HEK293T (cell line): Measurements from ENCODE around the gene SNAI3.

Experiments used
- BHLHE40 ChIP-seq: fragments of 450-650 bp; IDR thresholded peaks from 2 replicates; pipeline ENCODE4 v1.6.1; 2016; ENCODE audit warnings: mild to moderate bottlenecking, moderate library complexity, borderline replicate concordance
- ELF4 ChIP-seq: fragments of 450-650 bp; IDR thresholded peaks from 2 replicates; pipeline ENCODE4 v1.6.1; 2017; ENCODE audit warnings: antibody characterized with exemption
- FOXM1 ChIP-seq: fragments of 450-650 bp; IDR thresholded peaks from 2 replicates; pipeline ENCODE4 v1.6.1; 2017; ENCODE audit warnings: mild to moderate bottlenecking, borderline replicate concordance
- HDGF ChIP-seq: fragments of 450-650 bp; IDR thresholded peaks from 2 replicates; pipeline ENCODE4 v1.6.1; 2017; ENCODE audit warnings: antibody characterized with exemption, borderline replicate concordance
- L3MBTL2 ChIP-seq: fragments of 450-650 bp; conservative IDR thresholded peaks from 2 replicates; pipeline ENCODE4 v1.6.1; 2016; ENCODE audit warnings: mild to moderate bottlenecking
- NFRKB ChIP-seq: fragments of 450-650 bp; IDR thresholded peaks from 2 replicates; pipeline ENCODE4 v1.6.1; 2016; ENCODE audit warnings: mild to moderate bottlenecking, moderate library complexity
- PKNOX1 ChIP-seq: fragments of 450-650 bp; IDR thresholded peaks from 2 replicates; pipeline ENCODE4 v1.6.1; 2016
- SP1 ChIP-seq: fragments of 450-650 bp; IDR thresholded peaks from 2 replicates; pipeline ENCODE4 v1.6.1; 2017
- SUZ12 ChIP-seq: fragments of 450-650 bp; IDR thresholded peaks from 2 replicates; pipeline ENCODE4 v1.6.1; 2016; ENCODE audit warnings: mild to moderate bottlenecking
- TARDBP ChIP-seq: fragments of 450-650 bp; IDR thresholded peaks from 2 replicates; pipeline ENCODE4 v1.6.1; 2016
- ZNF384 ChIP-seq: fragments of 450-650 bp; IDR thresholded peaks from 2 replicates; pipeline ENCODE4 v1.6.1; 2016

GRCh38 chr16:88636488-88637265 lies 49.6 kb downstream of the SNAI3 start:
- TF ChIP-seq ELF4 (no peak), NFRKB (no peak), FOXM1 (no peak), SP1 (no peak), PKNOX1 (no peak), BHLHE40 (no peak), ZNF384 (no peak), SUZ12 (no peak), TARDBP (no peak), HDGF (no peak), L3MBTL2 (no peak)
